CD4-positive, alpha-beta T cell treated with Interleukin-10 for 1 hour (primary cell): Measurements from ENCODE around the gene KCNJ8.
"Not testable (repeated sequence)": the region's sequence is repeated elsewhere in the genome, so short reads cannot be mapped to it uniquely, and the experiment has no call there.

Experiments
- DNase-seq: peaks from one replicate; pipeline ENCODE4 v3.0.0-alpha.2; 2020

KCNJ8 gene

GRCh38 chr12:21782723-21783122 lies 8.2 kb upstream of the KCNJ8 start:
- not testable (repeated sequence) for DNase-seq

GRCh38 chr12:21780786-21781185 lies 6.3 kb upstream of the KCNJ8 start:
- DNase-seq = no peak

GRCh38 chr12:21776175-21776574 lies 1.7 kb upstream of the KCNJ8 start:
- DNase-seq = no peak

GRCh38 chr12:21775133-21775820 lies 771 bp upstream of the KCNJ8 start:
- DNase-seq = no peak

DNA sequence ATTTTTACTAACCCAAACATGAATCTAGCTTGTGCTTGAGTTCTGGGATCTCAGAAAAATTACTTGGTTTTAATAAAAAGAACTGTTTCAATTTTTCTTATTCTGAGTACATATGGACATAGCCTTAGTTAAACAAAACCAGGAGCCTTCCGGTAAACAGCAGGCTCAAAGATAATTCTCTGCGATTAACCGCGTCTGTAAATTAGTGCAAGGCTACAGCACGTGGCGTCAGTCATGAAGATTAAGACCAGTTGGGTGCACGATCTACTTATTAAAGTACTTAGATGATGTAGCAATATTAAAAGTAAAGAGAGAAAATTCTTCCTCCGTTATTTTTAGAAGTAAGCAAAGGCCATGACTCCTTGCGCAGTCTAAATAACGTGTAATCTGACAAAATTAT lies 700 bp downstream of the KCNJ8 start:
- no peak for DNase-seq

DNA sequence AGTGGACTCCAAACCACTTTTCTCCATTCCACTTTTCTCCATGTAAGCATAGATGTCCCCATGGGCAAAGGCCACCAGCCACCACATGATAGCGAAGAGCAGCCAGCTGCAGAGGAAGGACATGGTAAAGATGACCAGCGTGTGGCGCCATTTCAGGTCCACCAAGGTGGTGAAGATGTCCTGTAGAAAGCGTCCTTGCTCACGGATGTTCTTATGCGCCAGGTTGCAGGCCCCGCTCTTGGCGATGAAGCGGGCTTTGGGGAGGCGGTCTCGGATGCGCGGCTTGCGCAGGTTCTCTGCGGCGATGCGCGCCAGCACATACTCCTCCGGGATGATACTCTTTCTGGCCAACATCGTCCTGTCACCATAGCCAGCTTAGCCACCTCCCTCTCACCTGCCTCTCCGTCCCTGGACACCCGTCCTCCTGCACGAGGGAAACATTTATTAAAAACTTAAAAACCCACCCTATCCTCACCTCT lies 1.2 kb downstream of the KCNJ8 start:
- DNase-seq = no peak

GRCh38 chr12:21771311-21771710 lies 3.2 kb downstream of the KCNJ8 start:
- DNase-seq = no peak

DNA sequence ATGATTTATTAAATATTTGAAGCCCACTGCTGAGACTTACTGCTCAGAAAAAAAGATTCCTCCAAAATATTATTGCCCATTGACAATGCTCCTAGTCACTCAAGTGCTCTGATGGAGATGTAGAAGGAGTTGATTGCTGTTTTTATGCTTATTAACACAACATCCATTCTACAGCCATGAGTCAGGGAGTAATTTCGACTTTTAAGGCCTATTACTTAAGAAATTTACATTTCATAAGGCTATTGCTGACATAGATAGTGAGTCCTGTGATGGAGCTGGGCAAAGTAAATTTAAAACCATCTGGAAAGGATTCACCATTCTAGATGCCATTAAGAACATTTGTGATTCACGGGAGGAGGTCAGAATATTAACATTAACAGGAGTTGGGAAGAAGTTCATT lies 5.2 kb downstream of the KCNJ8 start:
- DNase-seq = no peak

- DNase-seq = no peak
Observed at GRCh38 chr12:21766403-21766802, 8.1 kb downstream of the KCNJ8 start.

DNA sequence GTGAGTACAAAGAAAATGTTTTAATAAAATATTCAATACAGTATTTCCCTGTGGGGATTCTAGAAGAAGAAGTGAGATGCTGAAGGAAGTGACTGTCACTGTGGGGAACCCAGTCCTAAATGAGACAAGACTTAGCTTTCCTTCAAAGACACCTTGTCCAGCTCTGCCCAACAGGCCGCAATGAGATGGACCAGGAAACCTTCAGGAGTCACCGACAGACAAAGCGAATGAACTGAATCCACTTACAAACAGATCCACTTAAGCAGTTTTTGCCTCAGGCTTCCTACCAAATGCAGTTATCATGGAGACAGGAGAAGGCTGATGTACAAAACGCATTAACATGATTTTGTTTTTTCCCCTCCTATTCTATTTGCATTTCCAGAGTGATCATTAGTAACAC lies 9.6 kb downstream of the KCNJ8 start:
- no peak for DNase-seq

DNA sequence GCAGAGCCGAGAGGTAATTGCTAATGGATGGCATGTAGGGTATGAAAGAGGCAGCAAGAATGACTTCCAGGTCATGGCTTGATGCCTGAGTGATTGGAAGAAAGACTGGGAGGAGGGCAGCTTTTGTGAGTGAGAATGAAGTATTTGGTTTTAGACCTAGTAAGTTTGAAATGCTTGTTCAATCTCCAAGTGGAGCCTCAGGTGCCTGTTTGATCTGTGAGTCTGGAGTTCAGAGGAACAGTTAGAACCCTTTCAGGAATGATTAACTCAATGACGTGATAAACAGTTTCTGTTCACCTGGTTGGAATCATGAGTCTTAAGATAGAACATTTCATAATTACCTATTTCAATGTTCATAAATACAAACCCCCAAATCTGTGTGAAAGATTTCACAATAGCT lies 10.4 kb downstream of the KCNJ8 start:
- DNase-seq = no peak

DNA sequence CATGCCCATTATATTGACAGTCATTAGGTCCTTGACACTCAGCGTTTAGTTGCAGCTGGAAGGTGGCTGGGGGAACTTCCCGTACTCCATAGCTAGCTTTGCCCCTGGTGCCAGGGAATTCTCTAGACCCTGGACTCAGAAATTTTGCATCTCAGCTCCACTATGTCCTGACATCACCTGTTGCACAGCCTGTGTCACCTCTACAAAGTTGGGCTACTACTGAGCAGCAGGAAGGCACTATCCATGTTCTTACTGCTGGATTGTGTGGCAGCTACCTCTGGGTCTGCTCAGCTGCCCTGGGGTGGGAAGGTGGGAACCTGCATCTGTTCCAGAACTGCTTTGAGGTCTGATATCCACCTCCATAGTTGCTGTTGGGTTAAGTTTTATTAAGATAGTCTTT lies 11.0 kb downstream of the KCNJ8 start:
- DNase-seq = no peak

GRCh38 chr12:21759737-21760136 lies 14.8 kb downstream of the KCNJ8 start:
- no peak for DNase-seq

DNA sequence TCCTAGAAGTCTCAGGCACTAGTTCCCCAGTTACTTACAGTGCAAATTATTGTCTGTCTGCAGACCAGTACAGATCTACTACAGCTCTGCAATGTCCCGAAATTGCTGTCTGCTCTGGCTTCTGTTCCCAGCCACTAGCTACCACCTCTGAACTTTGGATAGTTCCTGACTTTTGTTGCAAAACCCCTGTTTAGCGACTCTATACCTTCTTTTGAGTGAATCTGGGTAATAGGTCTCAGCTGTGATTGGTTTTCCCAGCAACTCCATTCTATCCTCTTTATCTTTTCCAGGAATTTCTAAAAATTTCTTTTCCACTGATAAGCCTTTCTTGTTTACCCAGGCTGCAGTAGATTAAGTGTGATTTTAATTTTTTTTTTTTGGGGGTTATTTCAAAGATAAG lies 16.8 kb downstream of the KCNJ8 start:
- no peak for DNase-seq

DNA sequence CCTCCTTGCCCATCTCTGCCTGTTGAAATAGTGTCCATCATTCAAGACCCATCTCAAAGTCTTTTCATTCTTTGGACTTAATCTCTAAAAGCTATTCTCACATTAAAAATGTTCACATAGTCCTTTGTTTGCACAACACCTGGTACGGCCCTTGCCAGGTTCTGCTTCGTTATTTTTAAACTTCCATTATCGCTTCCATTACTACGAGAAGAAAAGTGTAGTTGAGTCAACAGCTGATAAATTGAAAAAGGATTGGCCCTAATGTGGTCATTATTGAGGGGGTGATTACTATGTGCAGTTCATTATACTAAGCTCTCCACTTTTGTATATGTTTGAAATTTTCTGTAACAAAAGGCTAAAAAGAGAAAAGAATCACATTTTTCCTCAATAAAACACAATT lies 17.8 kb downstream of the KCNJ8 start:
- DNase-seq = no peak

DNA sequence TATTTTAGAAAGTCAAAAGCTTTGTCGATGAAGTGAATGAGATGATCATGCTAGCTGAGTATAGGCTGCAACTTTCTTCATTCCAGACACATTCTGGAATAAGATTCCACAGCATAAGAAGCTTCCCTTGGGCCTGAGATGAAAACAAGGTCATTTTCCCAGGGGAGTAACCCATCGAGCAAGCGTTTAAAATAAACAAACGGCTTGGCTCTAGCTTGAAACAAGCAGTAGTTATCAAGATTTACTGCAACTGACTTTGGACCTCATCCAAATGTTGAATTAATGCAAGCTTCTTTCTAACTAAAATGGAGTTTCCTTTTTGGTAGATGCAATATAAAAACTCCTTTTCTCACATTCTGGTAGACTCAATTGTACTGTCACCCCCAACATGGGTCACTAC lies 23.0 kb downstream of the KCNJ8 start:
- no peak for DNase-seq

- DNase-seq = no peak
Observed at GRCh38 chr12:21745258-21745657, 29.2 kb downstream of the KCNJ8 start.

- no peak for DNase-seq
Observed at GRCh38 chr12:21731144-21731543, 43.4 kb downstream of the KCNJ8 start.

DNA sequence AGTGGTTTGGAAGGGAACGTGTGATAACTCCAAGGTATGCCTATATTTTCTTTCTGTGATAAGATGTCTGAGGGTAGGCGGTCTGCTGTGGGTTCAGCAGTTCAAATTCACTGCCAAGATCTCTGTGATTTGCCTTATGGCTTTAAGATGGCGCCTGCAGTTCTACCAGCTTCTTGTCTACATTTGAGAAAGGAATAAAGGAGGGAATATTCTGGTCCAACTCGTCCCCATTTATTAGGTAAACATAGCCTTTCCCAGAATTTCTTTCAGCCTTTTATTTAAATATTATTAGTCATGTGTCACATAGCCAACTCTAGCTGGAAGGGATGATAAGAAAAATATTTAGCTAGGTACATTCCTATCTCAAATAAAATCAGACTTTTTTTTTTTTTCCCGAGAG lies 48.8 kb downstream of the KCNJ8 start:
- DNase-seq = no peak

GRCh38 chr12:21718944-21719650 lies 55.4 kb downstream of the KCNJ8 start:
- DNase-seq = no peak

DNA sequence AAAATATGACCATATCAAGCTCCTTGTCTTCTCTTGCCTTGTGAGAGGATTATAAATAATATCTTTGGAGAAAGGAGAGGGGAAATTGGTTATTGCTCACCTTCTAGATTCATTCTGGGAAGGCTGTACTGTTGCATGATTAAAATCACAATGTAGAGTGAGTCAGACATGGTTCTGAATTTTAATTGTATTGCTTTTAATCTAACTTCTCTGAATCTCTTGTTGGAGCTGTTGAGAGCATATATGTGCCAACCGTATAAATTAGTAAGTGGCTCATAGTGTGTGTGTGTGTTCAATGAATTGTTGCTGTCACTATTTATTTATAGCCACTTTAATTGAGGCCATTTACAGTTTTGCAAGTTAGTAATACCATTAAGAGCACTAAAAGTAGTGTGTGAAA lies 56.1 kb downstream of the KCNJ8 start:
- no peak for DNase-seq

GRCh38 chr12:21717767-21718166 lies 56.7 kb downstream of the KCNJ8 start:
- DNase-seq = no peak

DNA sequence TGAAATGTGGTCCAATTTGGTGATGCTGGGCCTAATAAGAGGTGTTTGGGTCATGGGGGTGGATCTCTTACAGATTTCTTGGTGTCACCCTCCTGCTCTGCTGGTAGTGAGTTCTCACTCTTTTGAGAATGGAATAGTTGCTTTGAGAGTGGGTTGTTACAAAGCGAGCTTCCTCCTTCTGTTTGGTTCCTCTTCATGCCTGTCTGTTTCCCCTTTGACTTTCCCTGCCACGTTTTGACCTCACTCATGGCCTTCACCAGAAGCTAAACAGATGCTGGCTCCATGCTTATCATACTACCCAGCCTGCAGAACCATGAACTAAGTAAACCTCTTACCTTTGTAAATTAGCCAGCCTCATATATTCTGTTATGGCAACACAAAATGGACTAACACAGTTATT lies 59.1 kb downstream of the KCNJ8 start:
- DNase-seq = no peak
